ENCODE data around the gene PEAK1.

- TF ChIP-seq CTCF (conservative IDR thresholded peaks at IDR 0.05; ENCODE audit: low read depth, low read length): no peak
- no peak for TF ChIP-seq EZH2 (IDR thresholded peaks at IDR 0.05; ENCODE audit: borderline replicate concordance, low read depth, low read length, poor library complexity, severe bottlenecking)
Observed at GRCh38 chr15:77219841-77220240, 200.1 kb downstream of the PEAK1 start.
